Pancreas (tissue), 10 donors: ENCODE data around the gene ZDHHC14. TPM values are rescaled to one million over a fixed set of nuclear protein-coding genes. Genes with fewer than 3 reads are reported as not detected.
A peak's percentile ranks its signal among the peaks of the same experiment; 100 is the strongest.

ENCODE experiments used
- ATAC-seq, 4 donors: fragments of 200-7000 bp; cut with Tn5 transposase; one replicate each; pipeline versions ENCODE4 v1.8.0 to v1.9.1; 2020; ENCODE audit warnings: mild to moderate bottlenecking in 4 of 4, moderate library complexity in 4 of 4
- DNase-seq, 6 donors: peaks; one replicate each; pipeline ENCODE4 v3.0.0-alpha.2; 2020
- FAIRE-seq: peaks from 2 replicates; lab custom pipeline; 2012; peaks lifted over from hg19 to GRCh38; lab: Jason Lieb, UNC
- H3K27ac ChIP-seq, 4 donors: fragments of 200-600 bp; sonication (generic); 1 replicate in 3 of 4; 2 replicates in 1 of 4; pipeline versions ENCODE4 v1.5.0 to v1.8.0; 2020
- H3K27me3 ChIP-seq, 4 donors: fragments of 200-600 bp; one replicate each; pipeline ENCODE4 v1.8.0; 2021
- H3K36me3 ChIP-seq, 3 donors: fragments of 200-600 bp; sonication (generic) in 1 of 3; one replicate each; pipeline versions ENCODE4 v1.5.0 to v1.8.0; 2020 to 2021
- H3K4me1 ChIP-seq, 3 donors: fragments of 200-600 bp; one replicate each; pipeline ENCODE4 v1.8.0; 2021
- H3K4me3 ChIP-seq, 4 donors: fragments of 200-600 bp; sonication (generic) in 2 of 4; one replicate each; pipeline versions ENCODE4 v1.5.0 to v1.8.0; 2020 to 2021
- H3K9me3 ChIP-seq, 4 donors: fragments of 200-600 bp; one replicate each; pipeline ENCODE4 v1.8.0; 2021
- CTCF ChIP-seq, 4 donors: fragments of 200-600 bp; sonication (generic) in 3 of 4; IDR thresholded peaks; one replicate each; pipeline versions ENCODE4 v1.5.0 to v1.8.0; 2021; ENCODE audit warnings: antibody characterized with exemption in 4 of 4
- WGBS, 2 donors: extraction: QIAGEN DNeasy Blood & Tissue Kit; methylation state at CpG; one replicate each; pipeline ENCODE4 v1.1.7; 2013; 5-methylcytosine and 5-hydroxymethylcytosine counted together
- intact Hi-C, 3 donors: fragments of 100-400 bp; cut with DNase I; formaldehyde crosslinking; loops; one replicate each; pipeline versions ENCODE4 v1.11.1 to v1.14.2; 2022
- polyA plus RNA-seq, 2 donors: library from polyadenylated mRNA; stranded (reverse); fragments of 200-250 nt; gene quantifications; one replicate each; pipeline ENCODE4 v1.2.3, GENCODE V29; 2013
- total RNA-seq, 6 donors: library from RNA; stranded (reverse); fragmentation: NEBNext Ultra II Directional in 4 of 6; extraction: Animal tissue kit (Norgen Biotek cat#: 25700) in 4 of 6; gene quantifications; one replicate each; pipeline versions ENCODE4 v1.2.1 to v1.2.4, GENCODE V29; 2021 to 2023
- donor health status: healthy with polysubstance abuse.
- donor health status: DM: no; HTN: no; CAD: no; lungs with moderate emphysema.
- donor health status: DM: no; HTN: no; CAD: no.
- donor health status: control.
- donor health status: control.
- donor health status: Bipolar disorder and iron deficiency.
- donor health status: DM: yes; HTN: yes; CAD: no.
- donor health status: DM: no; HTN: no; CAD: no.
- donor health status: DM: no; HTN: no; CAD: no.
- donor health status: DM: yes; HTN: yes; CAD: no.

ZDHHC14 gene
- total and polyA plus RNA-seq, 8 donors, result 3.1 to 9.9 (median 4.5) TPM

GRCh38 chr6:157411368-157411767 lies 30.4 kb downstream of the ZDHHC14 start:
- intact Hi-C loops, result no loop called here
- Histone ChIP-seq H3K4me1 (no peaks in the 10 kb centered on the region), H3K9me3 (no peaks in the 10 kb centered on the region), H3K36me3 (no peaks in the 10 kb centered on the region), H3K27me3 (no peaks in the 10 kb centered on the region), H3K27ac (no peak overlapping the region), H3K4me3 (no peak overlapping the region)
- FAIRE-seq (no peak), ATAC-seq (no peak), DNase-seq (no peak)
- WGBS, 2 donors, result 88 to 94% methylated on average over 1 of the region's 1 CpG
- no peak for TF ChIP-seq CTCF (IDR thresholded peaks at IDR 0.05)

GRCh38 chr6:157412791-157413190 lies 31.8 kb downstream of the ZDHHC14 start:
- no peaks in the 10 kb centered on the region for H3K4me1 ChIP-seq
- intact Hi-C loops, result no loop called here
- H3K36me3 ChIP-seq, result no peaks in the 10 kb centered on the region
- no peak for TF ChIP-seq CTCF (IDR thresholded peaks at IDR 0.05)
- DNase-seq (no peak), ATAC-seq (no peak), FAIRE-seq (no peak)
- no peak overlapping the region for H3K4me3 ChIP-seq
- H3K9me3 ChIP-seq, result no peaks in the 10 kb centered on the region
- H3K27ac ChIP-seq, result no peak overlapping the region
- WGBS, 2 donors, result 72 to 76% methylated on average over 11 of the region's 11 CpGs
- no peaks in the 10 kb centered on the region for H3K27me3 ChIP-seq

GRCh38 chr6:157420497-157420896 lies 39.5 kb downstream of the ZDHHC14 start:
- Histone ChIP-seq H3K27me3 (no peaks in the 10 kb centered on the region), H3K9me3 (no peaks in the 10 kb centered on the region), H3K36me3 (no peaks in the 10 kb centered on the region), H3K4me1 (peaks cover 0 to 8% (median 8%) of the 10 kb centered on the region in 3 donors), H3K27ac (no peak overlapping the region), H3K4me3 (no peak overlapping the region)
- DNase-seq, result no peak
- 80 to 83% methylated on average over 8 of the region's 8 CpGs for WGBS, 2 donors
- intact Hi-C loops, result no loop called here
- no peak for FAIRE-seq
- no peak for ATAC-seq
- TF ChIP-seq CTCF (IDR thresholded peaks at IDR 0.05), result no peak

GRCh38 chr6:157424491-157425020 lies 43.6 kb downstream of the ZDHHC14 start:
- H3K9me3 ChIP-seq, result no peaks in the 10 kb centered on the region
- no peaks in the 10 kb centered on the region for H3K36me3 ChIP-seq
- no peaks in the 10 kb centered on the region for H3K27me3 ChIP-seq
- intact Hi-C loops, result no loop called here
- no peak overlapping the region for H3K4me3 ChIP-seq
- WGBS, 2 donors, result 27 to 30% methylated on average over 11 of the region's 11 CpGs
- no peak for FAIRE-seq
- peak overlapping the region in 2 of 4 donors; percentile 30 to 69 for H3K27ac ChIP-seq
- H3K4me1 ChIP-seq, result peaks cover 0 to 9% (median 8%) of the 10 kb centered on the region in 3 donors
- peak; percentile 59 to 82 (median 78) for ATAC-seq
- TF ChIP-seq CTCF (IDR thresholded peaks at IDR 0.05), result no peak
- peak in 4 of 6 donors; percentile 34 to 52 (median 40) for DNase-seq

DNA sequence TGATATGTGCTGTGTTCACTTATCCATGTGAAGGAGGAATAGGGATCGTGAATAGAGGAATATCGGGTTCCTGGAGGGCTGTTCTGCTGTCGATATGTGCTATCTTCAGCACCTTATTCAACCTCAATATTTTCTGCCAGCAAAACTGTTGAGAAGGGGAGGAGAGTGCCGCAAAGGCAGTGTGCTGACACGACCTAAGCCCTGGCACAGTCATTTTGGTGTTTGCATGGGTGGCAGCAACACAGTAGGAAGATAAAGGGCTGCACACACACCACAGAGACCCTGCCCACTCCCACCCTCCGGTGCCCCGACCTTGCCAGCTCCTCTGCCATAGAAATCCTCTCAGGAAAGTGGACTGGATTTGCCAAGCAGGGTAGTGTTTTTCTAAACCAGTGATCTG lies 47.0 kb downstream of the ZDHHC14 start:
- DNase-seq (no peak), ATAC-seq (peak in 3 of 4 donors; percentile 6 to 21 (median 10)), FAIRE-seq (no peak)
- WGBS, 2 donors, result 45 to 52% methylated on average over 7 of the region's 7 CpGs
- Histone ChIP-seq H3K9me3 (no peaks in the 10 kb centered on the region), H3K4me1 (peaks cover 0 to 8% (median 7%) of the 10 kb centered on the region in 3 donors), H3K27me3 (no peaks in the 10 kb centered on the region), H3K4me3 (no peak overlapping the region), H3K36me3 (no peaks in the 10 kb centered on the region), H3K27ac (peak overlapping the region in 3 of 4 donors; percentile 22 to 66 (median 50))
- TF ChIP-seq CTCF (IDR thresholded peaks at IDR 0.05), result no peak
- intact Hi-C loops, result no loop called here
